AG04449 (cell line): ENCODE results near the gene CYBA.

ENCODE experiments used
- CTCF ChIA-PET: fragments of 350-600 bp; formaldehyde crosslinking; extraction: SDS; loops from one replicate; lab custom pipeline; 2021; ENCODE audit warnings: antibody characterized with exemption; lab: Yijun Ruan, JAX
- POLR2A ChIA-PET: fragments of 400-600, 350-600 bp; formaldehyde crosslinking; extraction: SDS; loops from one replicate; lab custom pipeline; 2020; ENCODE audit warnings: antibody characterized with exemption, inconsistent platforms; lab: Yijun Ruan, JAX
- DNase-seq: peaks from one replicate; pipeline ENCODE4 v3.0.0-alpha.2; 2010; ENCODE audit warnings: low read depth, low spot score
- H3K4me3 ChIP-seq: 2 replicates; pipeline ENCODE4 v1.5.1; 2011; ENCODE audit warnings: low read depth, mild to moderate bottlenecking, control low read depth, low read length
- CTCF ChIP-seq: IDR thresholded peaks from one replicate; pipeline ENCODE4 v1.5.1; 2011; ENCODE audit warnings: mild to moderate bottlenecking, moderate library complexity, low read length, control low read depth, inconsistent platforms; ENCODE audit not compliant: insufficient read depth; ENCODE audit errors: missing control alignments

CYBA gene

DNA sequence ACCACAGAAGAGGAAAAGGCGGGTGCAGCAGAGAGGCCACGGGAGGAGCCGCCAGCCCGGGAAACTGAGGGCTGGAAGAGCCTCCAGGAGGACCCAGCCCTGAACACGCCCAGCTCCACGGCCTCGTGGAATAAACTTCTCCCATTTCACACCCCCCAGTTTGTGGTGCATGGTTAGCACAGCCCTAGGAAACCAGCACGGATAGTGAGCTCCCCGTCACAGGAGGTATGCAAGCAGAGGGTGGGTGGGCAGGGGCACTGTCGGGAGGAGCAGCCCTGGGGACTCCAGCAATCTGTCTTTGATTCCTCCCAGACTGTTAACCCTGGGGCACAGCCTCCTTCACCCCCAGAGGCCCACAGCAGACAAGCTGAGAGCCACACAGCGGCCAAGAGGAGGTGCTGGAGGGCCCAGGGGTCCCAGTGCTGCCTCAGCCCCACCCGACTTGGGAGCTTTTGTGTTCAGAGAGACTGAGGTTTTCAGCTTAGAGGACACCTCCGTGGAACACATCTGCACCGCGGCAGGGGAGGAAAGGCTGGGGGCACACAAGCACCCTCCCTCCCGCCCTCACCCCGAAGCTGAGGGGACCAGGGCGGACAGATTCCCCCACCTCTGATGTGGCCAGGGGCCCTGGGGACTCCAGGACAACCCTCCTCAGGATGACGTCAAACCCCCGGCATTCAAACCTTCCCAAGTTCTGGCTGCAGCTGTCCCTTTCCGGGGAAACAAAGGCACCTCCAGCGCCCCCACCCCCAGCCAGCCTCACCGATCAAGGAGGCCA lies 14.2 kb downstream of the CYBA start:
- CTCF ChIA-PET = interaction anchor here (0.7 to 1.2 kb wide), 2 partner anchors 9 to 531 kb away, joined by 3 to 4 read pairs; no protein-coding TSS in a partner anchor
- no peak for TF ChIP-seq CTCF
- POLR2A ChIA-PET = interaction anchor here (0.6 to 0.8 kb wide), 2 partner anchors 14 to 26 kb away, joined by 3 read pairs; partner anchors contain the start of gene MVD
- no peak overlapping the region for H3K4me3 ChIP-seq
- DNase-seq = no peak

- no peak for TF ChIP-seq CTCF
- ChIA-PET POLR2A (no interaction called here), CTCF (no interaction called here)
- H3K4me3 ChIP-seq = no peak overlapping the region
- no peak for DNase-seq
These were observed 15.1 kb downstream of the CYBA start for GRCh38 chr16:88635671-88636319.

DNA sequence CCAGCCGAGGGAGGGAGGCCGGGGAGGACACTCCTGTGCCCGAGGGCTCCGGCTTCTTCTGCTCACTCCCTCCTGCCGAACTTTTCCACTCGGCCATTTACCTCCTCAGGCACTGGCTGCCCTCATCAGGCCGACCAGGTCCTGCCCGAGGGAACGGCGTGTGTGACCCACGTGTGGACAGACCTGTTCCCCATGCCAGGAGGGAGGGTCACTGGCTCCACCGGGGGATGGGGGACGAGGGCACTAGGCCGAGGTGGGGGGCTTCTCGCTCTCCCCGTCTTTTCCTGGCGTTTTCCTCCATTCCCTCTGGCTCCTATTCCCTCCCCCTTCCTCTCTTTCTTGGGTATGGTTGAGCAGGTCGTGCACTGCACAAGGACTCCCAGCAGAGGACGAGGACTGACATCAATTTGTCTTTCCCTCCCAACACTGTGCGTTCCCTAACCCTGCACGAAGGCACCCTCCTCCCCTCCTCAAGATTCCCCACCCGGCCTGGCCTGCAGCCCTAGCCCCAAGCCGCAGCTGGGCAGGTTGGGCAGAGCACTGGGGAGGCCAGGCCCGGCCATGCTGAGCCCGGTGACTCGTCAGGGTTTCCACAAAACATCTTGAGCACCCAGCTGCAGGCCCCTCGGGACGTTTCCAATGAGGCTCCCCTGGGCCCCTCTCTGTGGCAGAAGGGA lies 15.7 kb downstream of the CYBA start:
- ChIA-PET CTCF (no interaction called here), POLR2A (interaction anchor here (0.5 kb wide), 1 partner anchor 65 kb away, joined by 4 read pairs; no protein-coding TSS in a partner anchor)
- peak; percentile 16 for TF ChIP-seq CTCF
- H3K4me3 ChIP-seq = peak overlapping the region; percentile 26
- no peak for DNase-seq

GRCh38 chr16:88634141-88634993 lies 16.5 kb downstream of the CYBA start:
- ChIA-PET CTCF (interaction anchor here (0.8 to 1.2 kb wide), 2 partner anchors 14 to 17 kb away, joined by 3 to 5 read pairs; no protein-coding TSS in a partner anchor), POLR2A (no interaction called here)
- no peak for DNase-seq
- no peak for TF ChIP-seq CTCF
- H3K4me3 ChIP-seq = peak overlapping the region; percentile 26

- H3K4me3 ChIP-seq = no peak overlapping the region
- peak; percentile 41 for TF ChIP-seq CTCF
- DNase-seq = no peak
- CTCF ChIA-PET = interaction anchor here (0.8 to 1.2 kb wide), 3 partner anchors 14 to 21 kb away, joined by 3 to 5 read pairs (median 3); no protein-coding TSS in a partner anchor
- POLR2A ChIA-PET = no interaction called here
These were observed 17.1 kb downstream of the CYBA start for GRCh38 chr16:88633684-88634140.
